Activated CD4-positive, CD25-positive, alpha-beta regulatory T cell treated with anti-CD3 and anti-CD28 coated beads, Interleukin-2, amount 50 U/mL, for 72 hours (primary cell): ENCODE measurements around the gene S100PBP.
"Not testable (repeated sequence)": the region's sequence is repeated elsewhere in the genome, so short reads cannot be mapped to it uniquely, and the experiment has no call there.

Experiments
- DNase-seq: peaks from one replicate; pipeline ENCODE4 v3.0.0; 2021

S100PBP gene

GRCh38 chr1:32786856-32787255, 30.6 kb upstream of the S100PBP start:
- DNase-seq: no peak

GRCh38 chr1:32789356-32789755, 28.1 kb upstream of the S100PBP start:
- not testable (repeated sequence) for DNase-seq

GRCh38 chr1:32791881-32792280, 25.6 kb upstream of the S100PBP start:
- DNase-seq: no peak

GRCh38 chr1:32795763-32796162, 21.7 kb upstream of the S100PBP start:
- not testable (repeated sequence) for DNase-seq

GRCh38 chr1:32797456-32797855, 20.0 kb upstream of the S100PBP start:
- DNase-seq: no peak

GRCh38 chr1:32798191-32798590, 19.3 kb upstream of the S100PBP start:
- DNase-seq: no peak

- DNase-seq: no peak
These were observed 18.6 kb upstream of the S100PBP start for GRCh38 chr1:32798679-32799416.

GRCh38 chr1:32801096-32801715, 16.2 kb upstream of the S100PBP start:
- peak; percentile 39 for DNase-seq

- DNase-seq: not testable (repeated sequence)
These were observed 13.0 kb upstream of the S100PBP start for GRCh38 chr1:32804460-32804859.

- no peak for DNase-seq
These were observed 11.2 kb upstream of the S100PBP start for GRCh38 chr1:32806290-32806689.

GRCh38 chr1:32806910-32807523, 10.4 kb upstream of the S100PBP start:
- no peak for DNase-seq

GRCh38 chr1:32808580-32808979, 8.9 kb upstream of the S100PBP start:
- DNase-seq: no peak

GRCh38 chr1:32810358-32810757, 7.1 kb upstream of the S100PBP start:
- DNase-seq: no peak

- DNase-seq: no peak
These were observed 6.2 kb upstream of the S100PBP start for GRCh38 chr1:32811265-32811664.

- DNase-seq: no peak
These were observed 5.5 kb upstream of the S100PBP start for GRCh38 chr1:32811917-32812316.

- DNase-seq: no peak
These were observed 3.3 kb upstream of the S100PBP start for GRCh38 chr1:32813941-32814739.

GRCh38 chr1:32816676-32817158, 736 bp upstream of the S100PBP start:
- DNase-seq: no peak

- DNase-seq: no peak
These were observed 648 bp downstream of the S100PBP start for GRCh38 chr1:32817815-32818786.

- DNase-seq: no peak
These were observed 1.5 kb downstream of the S100PBP start for GRCh38 chr1:32818804-32819541.

GRCh38 chr1:32825181-32825580, 7.7 kb downstream of the S100PBP start:
- DNase-seq: no peak

- no peak for DNase-seq
These were observed 10.9 kb downstream of the S100PBP start for GRCh38 chr1:32828341-32828740.
